ENCODE measurements around the gene PNKD. TPM values are rescaled to one million over a fixed set of nuclear protein-coding genes. Genes with fewer than 3 reads are reported as not detected.

The PNKD gene
- total and polyA plus RNA-seq, 2 experiments from 2014 or later = 28.2 to 83.3 TPM

DNA sequence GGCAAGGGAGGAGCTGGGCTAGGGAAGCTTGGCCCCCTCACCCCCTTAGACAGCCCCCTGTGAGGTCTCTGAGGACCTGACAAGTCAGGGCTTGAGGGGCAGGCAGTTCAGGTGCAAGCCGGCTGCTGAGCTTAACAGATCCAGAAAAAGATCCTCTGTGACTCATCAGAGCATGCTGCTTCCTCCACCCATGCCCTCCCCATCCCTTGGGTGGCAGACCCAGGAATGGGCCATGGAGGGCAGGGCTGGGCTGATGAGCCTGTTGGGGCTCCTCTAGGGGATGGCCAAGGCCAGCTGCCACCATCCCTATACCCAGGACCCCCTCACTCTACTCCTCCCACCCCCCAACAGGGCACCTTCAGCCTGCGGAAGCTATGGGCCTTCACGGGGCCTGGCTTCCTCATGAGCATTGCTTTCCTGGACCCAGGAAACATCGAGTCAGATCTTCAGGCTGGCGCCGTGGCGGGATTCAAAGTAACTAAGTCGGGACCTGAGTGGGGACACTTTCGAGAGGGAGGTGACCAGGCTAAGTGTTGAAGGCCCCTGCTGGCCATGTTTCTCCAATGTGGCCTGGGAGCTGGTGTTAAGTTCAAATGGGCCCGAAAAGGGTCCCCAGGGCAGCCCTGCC is 113.7 kb downstream of the PNKD start:
- DNase-seq (ENCODE audit: low spot score) (no peak), ATAC-seq (no peak)
- no peak overlapping the region for H3K27ac ChIP-seq (ENCODE audit: low read depth)
- no peaks in the 10 kb centered on the region for H3K79me2 ChIP-seq (replicated peaks; ENCODE audit: insufficient read depth)
- peaks cover 5% of the 10 kb centered on the region; the same call in 2 of the 3 replicates for H3K4me1 Mint-ChIP-seq
- H3F3A ChIP-seq (replicated peaks; ENCODE audit: low read depth) = peaks cover 9% of the 10 kb centered on the region; the same call in 1 of the 2 replicates
- H3K4me3 ChIP-seq = no peak overlapping the region
- peaks cover 23% of the 10 kb centered on the region for H3K27me3 ChIP-seq (ENCODE audit: insufficient read depth)
- H3K36me3 Mint-ChIP-seq (ENCODE audit: low read depth) = no peaks in the 10 kb centered on the region
- no peak overlapping the region for H3K27ac Mint-ChIP-seq
- no peaks in the 10 kb centered on the region for H4K20me1 ChIP-seq (replicated peaks; ENCODE audit: insufficient read depth)
- H3K27me3 Mint-ChIP-seq (ENCODE audit: insufficient read depth, low read depth, poor library complexity) = peaks cover 26% of the 10 kb centered on the region
- TF ChIP-seq EZH2phosphoT487 (IDR thresholded peaks at IDR 0.05; ENCODE audit: unreplicated experiment) = no peak
- TF ChIP-seq, protein P1, sequence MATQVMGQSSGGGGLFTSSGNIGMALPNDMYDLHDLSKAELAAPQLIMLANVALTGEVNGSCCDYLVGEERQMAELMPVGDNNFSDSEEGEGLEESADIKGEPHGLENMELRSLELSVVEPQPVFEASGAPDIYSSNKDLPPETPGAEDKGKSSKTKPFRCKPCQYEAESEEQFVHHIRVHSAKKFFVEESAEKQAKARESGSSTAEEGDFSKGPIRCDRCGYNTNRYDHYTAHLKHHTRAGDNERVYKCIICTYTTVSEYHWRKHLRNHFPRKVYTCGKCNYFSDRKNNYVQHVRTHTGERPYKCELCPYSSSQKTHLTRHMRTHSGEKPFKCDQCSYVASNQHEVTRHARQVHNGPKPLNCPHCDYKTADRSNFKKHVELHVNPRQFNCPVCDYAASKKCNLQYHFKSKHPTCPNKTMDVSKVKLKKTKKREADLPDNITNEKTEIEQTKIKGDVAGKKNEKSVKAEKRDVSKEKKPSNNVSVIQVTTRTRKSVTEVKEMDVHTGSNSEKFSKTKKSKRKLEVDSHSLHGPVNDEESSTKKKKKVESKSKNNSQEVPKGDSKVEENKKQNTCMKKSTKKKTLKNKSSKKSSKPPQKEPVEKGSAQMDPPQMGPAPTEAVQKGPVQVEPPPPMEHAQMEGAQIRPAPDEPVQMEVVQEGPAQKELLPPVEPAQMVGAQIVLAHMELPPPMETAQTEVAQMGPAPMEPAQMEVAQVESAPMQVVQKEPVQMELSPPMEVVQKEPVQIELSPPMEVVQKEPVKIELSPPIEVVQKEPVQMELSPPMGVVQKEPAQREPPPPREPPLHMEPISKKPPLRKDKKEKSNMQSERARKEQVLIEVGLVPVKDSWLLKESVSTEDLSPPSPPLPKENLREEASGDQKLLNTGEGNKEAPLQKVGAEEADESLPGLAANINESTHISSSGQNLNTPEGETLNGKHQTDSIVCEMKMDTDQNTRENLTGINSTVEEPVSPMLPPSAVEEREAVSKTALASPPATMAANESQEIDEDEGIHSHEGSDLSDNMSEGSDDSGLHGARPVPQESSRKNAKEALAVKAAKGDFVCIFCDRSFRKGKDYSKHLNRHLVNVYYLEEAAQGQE (IDR thresholded peaks at IDR 0.05; ENCODE audit: unreplicated experiment) = no peak
- TF ChIP-seq POLR2AphosphoS5 (IDR thresholded peaks at IDR 0.05; ENCODE audit: low read depth) = no peak
- no peak for TF ChIP-seq NANOG (IDR thresholded peaks at IDR 0.05; ENCODE audit: borderline replicate concordance)
- no peak for TF ChIP-seq ZNF331 (CRISPR knock-in tag; IDR thresholded peaks at IDR 0.05; ENCODE audit: low read depth)
- peaks cover 6% of the 10 kb centered on the region; the same call in 1 of the 2 replicates for H3K4me1 ChIP-seq (ENCODE audit: insufficient read depth)
- no peaks in the 10 kb centered on the region for H3K9me2 ChIP-seq (ENCODE audit: insufficient read depth)
- H3K9me3 Mint-ChIP-seq = no peaks in the 10 kb centered on the region
- no peak overlapping the region for H3K4me3 Mint-ChIP-seq
- no peak overlapping the region for H2AFZ ChIP-seq
- H3K4me2 ChIP-seq = no peak overlapping the region
- no peaks in the 10 kb centered on the region for H3K36me3 ChIP-seq (ENCODE audit: insufficient read depth)

DNA sequence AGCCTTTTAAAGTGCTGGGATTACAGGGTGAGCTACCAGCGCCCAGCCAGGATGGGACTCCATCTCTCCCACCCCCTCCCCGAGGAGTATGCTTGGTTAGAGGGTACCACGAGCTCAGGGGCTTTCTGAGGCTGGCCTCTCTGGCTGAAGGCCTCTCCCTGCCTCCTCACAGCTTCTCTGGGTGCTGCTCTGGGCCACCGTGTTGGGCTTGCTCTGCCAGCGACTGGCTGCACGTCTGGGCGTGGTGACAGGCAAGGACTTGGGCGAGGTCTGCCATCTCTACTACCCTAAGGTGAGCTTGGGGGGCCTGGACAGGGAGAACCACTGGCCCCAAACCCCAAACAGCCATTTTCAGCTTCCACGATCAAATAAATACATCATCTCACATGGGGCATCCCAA is 114.7 kb downstream of the PNKD start:
- no peak for ATAC-seq
- TF ChIP-seq ZNF331 (CRISPR knock-in tag; IDR thresholded peaks at IDR 0.05; ENCODE audit: low read depth) = no peak
- TF ChIP-seq, protein P2, sequence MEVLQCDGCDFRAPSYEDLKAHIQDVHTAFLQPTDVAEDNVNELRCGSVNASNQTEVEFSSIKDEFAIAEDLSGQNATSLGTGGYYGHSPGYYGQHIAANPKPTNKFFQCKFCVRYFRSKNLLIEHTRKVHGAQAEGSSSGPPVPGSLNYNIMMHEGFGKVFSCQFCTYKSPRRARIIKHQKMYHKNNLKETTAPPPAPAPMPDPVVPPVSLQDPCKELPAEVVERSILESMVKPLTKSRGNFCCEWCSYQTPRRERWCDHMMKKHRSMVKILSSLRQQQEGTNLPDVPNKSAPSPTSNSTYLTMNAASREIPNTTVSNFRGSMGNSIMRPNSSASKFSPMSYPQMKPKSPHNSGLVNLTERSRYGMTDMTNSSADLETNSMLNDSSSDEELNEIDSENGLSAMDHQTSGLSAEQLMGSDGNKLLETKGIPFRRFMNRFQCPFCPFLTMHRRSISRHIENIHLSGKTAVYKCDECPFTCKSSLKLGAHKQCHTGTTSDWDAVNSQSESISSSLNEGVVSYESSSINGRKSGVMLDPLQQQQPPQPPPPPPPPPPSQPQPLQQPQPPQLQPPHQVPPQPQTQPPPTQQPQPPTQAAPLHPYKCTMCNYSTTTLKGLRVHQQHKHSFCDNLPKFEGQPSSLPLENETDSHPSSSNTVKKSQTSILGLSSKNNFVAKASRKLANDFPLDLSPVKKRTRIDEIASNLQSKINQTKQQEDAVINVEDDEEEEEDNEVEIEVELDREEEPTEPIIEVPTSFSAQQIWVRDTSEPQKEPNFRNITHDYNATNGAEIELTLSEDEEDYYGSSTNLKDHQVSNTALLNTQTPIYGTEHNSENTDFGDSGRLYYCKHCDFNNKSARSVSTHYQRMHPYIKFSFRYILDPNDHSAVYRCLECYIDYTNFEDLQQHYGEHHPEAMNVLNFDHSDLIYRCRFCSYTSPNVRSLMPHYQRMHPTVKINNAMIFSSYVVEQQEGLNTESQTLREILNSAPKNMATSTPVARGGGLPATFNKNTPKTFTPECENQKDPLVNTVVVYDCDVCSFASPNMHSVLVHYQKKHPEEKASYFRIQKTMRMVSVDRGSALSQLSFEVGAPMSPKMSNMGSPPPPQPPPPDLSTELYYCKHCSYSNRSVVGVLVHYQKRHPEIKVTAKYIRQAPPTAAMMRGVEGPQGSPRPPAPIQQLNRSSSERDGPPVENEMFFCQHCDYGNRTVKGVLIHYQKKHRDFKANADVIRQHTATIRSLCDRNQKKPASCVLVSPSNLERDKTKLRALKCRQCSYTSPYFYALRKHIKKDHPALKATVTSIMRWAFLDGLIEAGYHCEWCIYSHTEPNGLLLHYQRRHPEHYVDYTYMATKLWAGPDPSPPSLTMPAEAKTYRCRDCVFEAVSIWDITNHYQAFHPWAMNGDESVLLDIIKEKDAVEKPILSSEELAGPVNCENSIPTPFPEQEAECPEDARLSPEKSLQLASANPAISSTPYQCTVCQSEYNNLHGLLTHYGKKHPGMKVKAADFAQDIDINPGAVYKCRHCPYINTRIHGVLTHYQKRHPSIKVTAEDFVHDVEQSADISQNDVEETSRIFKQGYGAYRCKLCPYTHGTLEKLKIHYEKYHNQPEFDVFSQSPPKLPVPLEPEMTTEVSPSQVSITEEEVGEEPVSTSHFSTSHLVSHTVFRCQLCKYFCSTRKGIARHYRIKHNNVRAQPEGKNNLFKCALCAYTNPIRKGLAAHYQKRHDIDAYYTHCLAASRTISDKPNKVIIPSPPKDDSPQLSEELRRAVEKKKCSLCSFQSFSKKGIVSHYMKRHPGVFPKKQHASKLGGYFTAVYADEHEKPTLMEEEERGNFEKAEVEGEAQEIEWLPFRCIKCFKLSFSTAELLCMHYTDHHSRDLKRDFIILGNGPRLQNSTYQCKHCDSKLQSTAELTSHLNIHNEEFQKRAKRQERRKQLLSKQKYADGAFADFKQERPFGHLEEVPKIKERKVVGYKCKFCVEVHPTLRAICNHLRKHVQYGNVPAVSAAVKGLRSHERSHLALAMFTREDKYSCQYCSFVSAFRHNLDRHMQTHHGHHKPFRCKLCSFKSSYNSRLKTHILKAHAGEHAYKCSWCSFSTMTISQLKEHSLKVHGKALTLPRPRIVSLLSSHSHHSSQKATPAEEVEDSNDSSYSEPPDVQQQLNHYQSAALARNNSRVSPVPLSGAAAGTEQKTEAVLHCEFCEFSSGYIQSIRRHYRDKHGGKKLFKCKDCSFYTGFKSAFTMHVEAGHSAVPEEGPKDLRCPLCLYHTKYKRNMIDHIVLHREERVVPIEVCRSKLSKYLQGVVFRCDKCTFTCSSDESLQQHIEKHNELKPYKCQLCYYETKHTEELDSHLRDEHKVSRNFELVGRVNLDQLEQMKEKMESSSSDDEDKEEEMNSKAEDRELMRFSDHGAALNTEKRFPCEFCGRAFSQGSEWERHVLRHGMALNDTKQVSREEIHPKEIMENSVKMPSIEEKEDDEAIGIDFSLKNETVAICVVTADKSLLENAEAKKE (CRISPR knock-in tag; IDR thresholded peaks at IDR 0.05) = no peak
- TF ChIP-seq, protein P3, sequence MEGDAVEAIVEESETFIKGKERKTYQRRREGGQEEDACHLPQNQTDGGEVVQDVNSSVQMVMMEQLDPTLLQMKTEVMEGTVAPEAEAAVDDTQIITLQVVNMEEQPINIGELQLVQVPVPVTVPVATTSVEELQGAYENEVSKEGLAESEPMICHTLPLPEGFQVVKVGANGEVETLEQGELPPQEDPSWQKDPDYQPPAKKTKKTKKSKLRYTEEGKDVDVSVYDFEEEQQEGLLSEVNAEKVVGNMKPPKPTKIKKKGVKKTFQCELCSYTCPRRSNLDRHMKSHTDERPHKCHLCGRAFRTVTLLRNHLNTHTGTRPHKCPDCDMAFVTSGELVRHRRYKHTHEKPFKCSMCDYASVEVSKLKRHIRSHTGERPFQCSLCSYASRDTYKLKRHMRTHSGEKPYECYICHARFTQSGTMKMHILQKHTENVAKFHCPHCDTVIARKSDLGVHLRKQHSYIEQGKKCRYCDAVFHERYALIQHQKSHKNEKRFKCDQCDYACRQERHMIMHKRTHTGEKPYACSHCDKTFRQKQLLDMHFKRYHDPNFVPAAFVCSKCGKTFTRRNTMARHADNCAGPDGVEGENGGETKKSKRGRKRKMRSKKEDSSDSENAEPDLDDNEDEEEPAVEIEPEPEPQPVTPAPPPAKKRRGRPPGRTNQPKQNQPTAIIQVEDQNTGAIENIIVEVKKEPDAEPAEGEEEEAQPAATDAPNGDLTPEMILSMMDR (conservative IDR thresholded peaks at IDR 0.05; ENCODE audit: low read depth in 2 of 2) = no peak
- TF ChIP-seq STAT1 (IDR thresholded peaks at IDR 0.05; ENCODE audit: unreplicated experiment) = no peak
- no peak for TF ChIP-seq EZH2 (IDR thresholded peaks at IDR 0.05; ENCODE audit: low read depth, unreplicated experiment)

More for the DNA sequence above, 114.7 kb downstream of the PNKD start:
- H3K36me3 Mint-ChIP-seq (ENCODE audit: low read depth) = no peaks in the 10 kb centered on the region
- H3K9me3 Mint-ChIP-seq = no peaks in the 10 kb centered on the region
- Histone ChIP-seq H3K27ac (ENCODE audit: low read depth) (no peak overlapping the region), H3K4me2 (no peak overlapping the region), H3K9me2 (ENCODE audit: insufficient read depth) (no peaks in the 10 kb centered on the region), H2AFZ (no peak overlapping the region), H3K4me1 (ENCODE audit: insufficient read depth) (peaks cover 6% of the 10 kb centered on the region; the same call in 1 of the 2 replicates), H3K79me2 (replicated peaks; ENCODE audit: insufficient read depth) (no peaks in the 10 kb centered on the region), H3K27me3 (ENCODE audit: insufficient read depth) (peaks cover 23% of the 10 kb centered on the region), H3K4me3 (no peak overlapping the region), H4K20me1 (replicated peaks; ENCODE audit: insufficient read depth) (no peaks in the 10 kb centered on the region), H3F3A (replicated peaks; ENCODE audit: low read depth) (peaks cover 9% of the 10 kb centered on the region; the same call in 1 of the 2 replicates), H3K36me3 (ENCODE audit: insufficient read depth) (no peaks in the 10 kb centered on the region)
- no peak for DNase-seq (ENCODE audit: low spot score)
- H3K4me1 Mint-ChIP-seq = peaks cover 5% of the 10 kb centered on the region; the same call in 2 of the 3 replicates
- H3K4me3 Mint-ChIP-seq = no peak overlapping the region
- peaks cover 26% of the 10 kb centered on the region for H3K27me3 Mint-ChIP-seq (ENCODE audit: insufficient read depth, low read depth, poor library complexity)
- H3K27ac Mint-ChIP-seq = no peak overlapping the region
